HepG2 (cell line): ENCODE data around the gene LIMA1. TPM values are rescaled to one million over a fixed set of nuclear protein-coding genes. Genes with fewer than 3 reads are reported as not detected.

Experiments used
- ATAC-seq: fragments of 200-7000 bp; cut with Tn5 transposase; 3 replicates; pipeline ENCODE4 v1.9.1; 2020; ENCODE audit warnings: mild to moderate bottlenecking, moderate library complexity
- BruUV-seq: library from RNA; stranded (reverse); fragments of 400-500 nt; replicated peaks from 2 replicates; lab custom pipeline; 2021; lab: Mats Ljungman, UMichigan
- CTCF ChIA-PET: fragments of 300-600 bp; formaldehyde crosslinking; extraction: SDS; loops from one replicate; lab custom pipeline; 2021; ENCODE audit warnings: low total read pairs, inconsistent platforms, low intra/inter-chr PET ratio; lab: Yijun Ruan, JAX
- POLR2A ChIA-PET: fragments of 350-600 bp; sonication (Branson Sonifier 250); formaldehyde crosslinking; loops from one replicate; lab custom pipeline; 2020; ENCODE audit warnings: antibody characterized with exemption, inconsistent platforms; lab: Yijun Ruan, JAX
- DNase-seq: peaks from one replicate; pipeline ENCODE4 v3.0.0-alpha.2; 2015; ENCODE audit warnings: low spot score
- FAIRE-seq: peaks from 3 replicates; lab custom pipeline; 2011; peaks lifted over from hg19 to GRCh38; lab: Jason Lieb, UNC
- H2AFZ ChIP-seq: one replicate; pipeline ENCODE4 v1.6.1; 2011; ENCODE audit warnings: low read length, inconsistent platforms
- H3K27ac ChIP-seq: fragments of 300-600 bp; 3 replicates; pipeline ENCODE4 v1.8.0; 2011; ENCODE audit warnings: mixed run types, mild to moderate bottlenecking, mixed read lengths, low read length, inconsistent platforms; ENCODE audit not compliant: insufficient read depth; ENCODE audit errors: extremely low read length
- H3K27me3 ChIP-seq, 2 experiments: fragments of 200-600 bp in 1 of 2; 2 replicates in 1 of 2; 3 replicates in 1 of 2; pipeline versions ENCODE4 v1.6.0 to v1.8.0; 2011; ENCODE audit warnings: low read length in 2 of 2, mild to moderate bottlenecking in 2 of 2, moderate library complexity in 2 of 2, inconsistent platforms in 1 of 2; ENCODE audit not compliant: insufficient read depth in 2 of 2, control insufficient read depth in 1 of 2
- H3K36me3 ChIP-seq, 2 experiments: fragments of 200-600 bp in 1 of 2; replicated peaks in 1 of 2; 2 replicates in 1 of 2; 3 replicates in 1 of 2; pipeline versions ENCODE4 v1.5.1 to v1.8.0; 2011; ENCODE audit warnings: low read length in 2 of 2, inconsistent platforms in 1 of 2; ENCODE audit not compliant: insufficient read depth in 2 of 2, control insufficient read depth in 1 of 2
- H3K4me1 ChIP-seq: 2 replicates; pipeline ENCODE4 v1.5.1; 2012; ENCODE audit warnings: low read length, inconsistent platforms; ENCODE audit not compliant: insufficient read depth
- H3K4me2 ChIP-seq: 2 replicates; pipeline ENCODE4 v1.6.0; 2011; ENCODE audit warnings: low read depth, low read length, inconsistent platforms
- H3K4me3 ChIP-seq, 3 experiments: fragments of 200-600 bp in 1 of 3; sonication (generic), shearing (Covaris generic) in 1 of 3; replicated peaks in 1 of 3; 2 replicates each; pipeline ENCODE4 v1.5.1; 2011 to 2016; ENCODE audit warnings: low read length in 3 of 3, inconsistent platforms in 2 of 3, low read depth in 2 of 3, mild to moderate bottlenecking in 2 of 3, control low read depth in 1 of 3, mixed read lengths in 1 of 3; ENCODE audit not compliant: insufficient read depth in 1 of 3
- H3K79me2 ChIP-seq: one replicate; pipeline ENCODE4 v1.6.1; 2011; ENCODE audit warnings: low read length, inconsistent platforms; ENCODE audit not compliant: insufficient read depth
- H3K9ac ChIP-seq: 2 replicates; pipeline ENCODE4 v1.6.0; 2011; ENCODE audit warnings: mild to moderate bottlenecking, low read depth, low read length, inconsistent platforms; ENCODE audit not compliant: insufficient read depth
- H3K9me3 ChIP-seq: 2 replicates; pipeline ENCODE4 v1.5.1; 2012; ENCODE audit warnings: mild to moderate bottlenecking, low read length
- H4K20me1 ChIP-seq: 2 replicates; pipeline ENCODE4 v1.6.0; 2011; ENCODE audit warnings: inconsistent platforms, mild to moderate bottlenecking, low read length, moderate library complexity; ENCODE audit not compliant: insufficient read depth
- ASH2L ChIP-seq: fragments of 300-600, 200-600 bp; sonication (generic); IDR thresholded peaks from 2 replicates; pipeline ENCODE4 v1.7.0; 2017; ENCODE audit warnings: low read depth, mild to moderate bottlenecking, moderate library complexity, mixed read lengths, low read length; ENCODE audit not compliant: insufficient read length
- ATF1 ChIP-seq: IDR thresholded peaks from 2 replicates; pipeline ENCODE4 v1.6.1; 2016; ENCODE audit warnings: mild to moderate bottlenecking, control low read depth
- CBFB ChIP-seq: sonication (generic); formaldehyde crosslinking; IDR thresholded peaks from 2 replicates; pipeline ENCODE4 v1.4.0; 2020; ENCODE audit warnings: missing genetic modification reagents
- MIER3 ChIP-seq: IDR thresholded peaks from 2 replicates; pipeline ENCODE4 v1.6.1; 2016; ENCODE audit warnings: missing compliant biosample characterization, borderline replicate concordance
- NFE2 ChIP-seq: sonication (generic); formaldehyde crosslinking; IDR thresholded peaks from 2 replicates; pipeline ENCODE4 v1.4.0; 2020; ENCODE audit warnings: missing genetic modification reagents
- WIZ ChIP-seq: sonication (generic); formaldehyde crosslinking; IDR thresholded peaks from 2 replicates; pipeline ENCODE4 v1.5.1; 2020; ENCODE audit warnings: mild to moderate bottlenecking, missing genetic modification reagents
- ZNF260 ChIP-seq: sonication (generic); formaldehyde crosslinking; IDR thresholded peaks from 2 replicates; pipeline ENCODE4 v1.4.0; 2020; ENCODE audit warnings: missing genetic modification reagents, low read depth, mild to moderate bottlenecking, borderline replicate concordance
- ZNF367 ChIP-seq: sonication (generic); formaldehyde crosslinking; IDR thresholded peaks from 2 replicates; pipeline ENCODE4 v1.4.0; 2020; ENCODE audit warnings: missing genetic modification reagents, borderline replicate concordance
- ZNF460 ChIP-seq: sonication (generic); formaldehyde crosslinking; IDR thresholded peaks from 2 replicates; pipeline ENCODE4 v1.5.1; 2020; ENCODE audit warnings: missing genetic modification reagents, mild to moderate bottlenecking, borderline replicate concordance
- ZNF678 ChIP-seq: sonication (generic); formaldehyde crosslinking; IDR thresholded peaks from 2 replicates; pipeline ENCODE4 v1.4.0; 2020; ENCODE audit warnings: mild to moderate bottlenecking, missing genetic modification reagents
- ZNF776 ChIP-seq: sonication (generic); formaldehyde crosslinking; IDR thresholded peaks from 2 replicates; pipeline ENCODE4 v1.4.0; 2020; ENCODE audit warnings: mild to moderate bottlenecking, missing genetic modification reagents
- WGBS: methylation state at CpG from one replicate; pipeline ENCODE4 v1.1.6; 2017; ENCODE audit warnings: low lambda C conversion rate; 5-methylcytosine and 5-hydroxymethylcytosine counted together
- in situ Hi-C: cut with HindIII; loops from 2 replicates; pipeline ENCODE4 v1.10.0; 2017; ENCODE audit warnings: low pct_unique_long_range_greater_than_20kb; ENCODE audit not compliant: extremely low pct_ligation_motif_present
- intact Hi-C: fragments of 100-400 bp; cut with micrococcal nuclease; formaldehyde crosslinking; loops from one replicate; pipeline ENCODE4 v1.10.0; 2022; ENCODE audit not compliant: unreplicated experiment
- polyA plus RNA-seq, 8 experiments: library from polyadenylated mRNA; depleted of rRNA in 3 of 8; stranded (reverse) in 7 of 8; unstranded in 1 of 8; fragments of >200 nt; fragmentation: Illumina TruSeq in 4 of 8; extraction: Trizol in 4 of 8; gene quantifications; 2 replicates each; pipeline versions ENCODE4 v1.2.1 to v1.2.3, GENCODE V29; 2011 to 2016; ENCODE audit warnings: low read depth in 4 of 8, missing spikeins in 1 of 8, mixed read lengths in 1 of 8; ENCODE audit not compliant: insufficient read depth in 1 of 8
- total RNA-seq, 5 experiments: library from RNA; depleted of rRNA; stranded (reverse); fragments of >200 nt; fragmentation: Illumina TruSeq; extraction: Trizol; gene quantifications; 2 replicates each; pipeline ENCODE4 v1.2.3, GENCODE V29; 2016; ENCODE audit warnings: low read depth in 1 of 5
- TF ChIP-seq, protein P1 (sequence below): sonication (generic); formaldehyde crosslinking; IDR thresholded peaks from 2 replicates; pipeline ENCODE4 v1.4.0; 2020; ENCODE audit warnings: mild to moderate bottlenecking, missing genetic modification reagents

Gene LIMA1
- total and polyA plus RNA-seq, 2 of the 13 experiments (the other 11 are each of a cell fraction or from before 2014, with no cell fraction given) = 13.0 to 19.8 TPM

DNA sequence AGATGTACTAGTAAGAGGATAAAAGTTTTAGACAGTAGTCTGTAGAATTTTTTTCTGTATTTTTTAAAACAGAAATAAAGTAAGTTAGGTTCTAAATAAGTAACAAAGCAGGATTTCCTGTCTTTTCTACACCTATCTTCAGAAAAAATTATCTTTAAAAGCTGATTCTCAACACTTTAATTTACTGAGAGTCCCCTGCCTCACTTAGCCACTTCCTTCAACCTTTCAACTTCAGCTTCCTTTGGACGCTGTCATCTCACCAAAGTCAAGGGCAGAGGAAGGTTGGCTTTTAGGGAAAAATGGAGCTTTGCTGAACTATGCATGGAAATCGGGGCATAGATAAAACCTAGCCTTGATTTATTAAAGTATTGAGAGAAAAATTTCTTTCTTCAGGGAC is 71.3 kb downstream of the LIMA1 start (continued):
- TF ChIP-seq, protein P1, sequence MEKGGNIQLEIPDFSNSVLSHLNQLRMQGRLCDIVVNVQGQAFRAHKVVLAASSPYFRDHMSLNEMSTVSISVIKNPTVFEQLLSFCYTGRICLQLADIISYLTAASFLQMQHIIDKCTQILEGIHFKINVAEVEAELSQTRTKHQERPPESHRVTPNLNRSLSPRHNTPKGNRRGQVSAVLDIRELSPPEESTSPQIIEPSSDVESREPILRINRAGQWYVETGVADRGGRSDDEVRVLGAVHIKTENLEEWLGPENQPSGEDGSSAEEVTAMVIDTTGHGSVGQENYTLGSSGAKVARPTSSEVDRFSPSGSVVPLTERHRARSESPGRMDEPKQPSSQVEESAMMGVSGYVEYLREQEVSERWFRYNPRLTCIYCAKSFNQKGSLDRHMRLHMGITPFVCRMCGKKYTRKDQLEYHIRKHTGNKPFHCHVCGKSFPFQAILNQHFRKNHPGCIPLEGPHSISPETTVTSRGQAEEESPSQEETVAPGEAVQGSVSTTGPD (CRISPR knock-in tag) = no peak
- TF ChIP-seq CBFB (CRISPR knock-in tag) = no peak

GRCh38 chr12:50211392-50212070 is 71.8 kb downstream of the LIMA1 start:
- ChIA-PET CTCF (interaction anchor here (1.3 kb wide), 1 partner anchor 103 kb away, joined by 3 read pairs; no protein-coding TSS in a partner anchor), POLR2A (no interaction called here)
- H3K4me1 ChIP-seq = no peaks in the 10 kb centered on the region
- no peaks in the 10 kb centered on the region for H3K27me3 ChIP-seq
- ATAC-seq (no peak), FAIRE-seq (no peak), DNase-seq (no peak)
- H3K4me3 ChIP-seq = no peak overlapping the region
- intact Hi-C loops = no loop called here
- no peaks in the 10 kb centered on the region for H4K20me1 ChIP-seq
- in situ Hi-C loops = no loop called here
- no peaks in the 10 kb centered on the region for H3K79me2 ChIP-seq
- H3K27ac ChIP-seq = no peak overlapping the region
- H2AFZ ChIP-seq = no peak overlapping the region
- no peak overlapping the region for H3K4me2 ChIP-seq
- no peak for TF ChIP-seq WIZ (CRISPR knock-in tag)
- TF ChIP-seq ATF1 (CRISPR knock-in tag) = no peak
- no peak for TF ChIP-seq ZNF260 (CRISPR knock-in tag)
- TF ChIP-seq NFE2 (CRISPR knock-in tag) = no peak
- no peak for TF ChIP-seq ASH2L
- no peak for TF ChIP-seq ZNF367 (CRISPR knock-in tag)
- no peak for TF ChIP-seq ZNF776 (CRISPR knock-in tag)
- TF ChIP-seq MIER3 = no peak
- no peak for TF ChIP-seq ZNF460 (CRISPR knock-in tag)
- TF ChIP-seq ZNF678 (CRISPR knock-in tag) = no peak
- WGBS = 95% methylated on average over 6 of the region's 6 CpGs
- no peak overlapping the region for H3K9ac ChIP-seq
- H3K36me3 ChIP-seq = no peaks in the 10 kb centered on the region; a peak in 1 of 5 replicates
- no TSS peak for BruUV-seq
- no peaks in the 10 kb centered on the region for H3K9me3 ChIP-seq
